C4-2B (cell line): ENCODE data around the gene LGR6.

Experiments
- ZFX ChIP-seq: fragments of 450-650 bp; IDR thresholded peaks from 2 replicates; pipeline ENCODE4 v1.6.1; 2017
- TF ChIP-seq, protein P1 (sequence below): fragments of 450-650 bp; conservative IDR thresholded peaks from 2 replicates; pipeline ENCODE4 v1.5.1; 2017; ENCODE audit warnings: mild to moderate bottlenecking

DNA sequence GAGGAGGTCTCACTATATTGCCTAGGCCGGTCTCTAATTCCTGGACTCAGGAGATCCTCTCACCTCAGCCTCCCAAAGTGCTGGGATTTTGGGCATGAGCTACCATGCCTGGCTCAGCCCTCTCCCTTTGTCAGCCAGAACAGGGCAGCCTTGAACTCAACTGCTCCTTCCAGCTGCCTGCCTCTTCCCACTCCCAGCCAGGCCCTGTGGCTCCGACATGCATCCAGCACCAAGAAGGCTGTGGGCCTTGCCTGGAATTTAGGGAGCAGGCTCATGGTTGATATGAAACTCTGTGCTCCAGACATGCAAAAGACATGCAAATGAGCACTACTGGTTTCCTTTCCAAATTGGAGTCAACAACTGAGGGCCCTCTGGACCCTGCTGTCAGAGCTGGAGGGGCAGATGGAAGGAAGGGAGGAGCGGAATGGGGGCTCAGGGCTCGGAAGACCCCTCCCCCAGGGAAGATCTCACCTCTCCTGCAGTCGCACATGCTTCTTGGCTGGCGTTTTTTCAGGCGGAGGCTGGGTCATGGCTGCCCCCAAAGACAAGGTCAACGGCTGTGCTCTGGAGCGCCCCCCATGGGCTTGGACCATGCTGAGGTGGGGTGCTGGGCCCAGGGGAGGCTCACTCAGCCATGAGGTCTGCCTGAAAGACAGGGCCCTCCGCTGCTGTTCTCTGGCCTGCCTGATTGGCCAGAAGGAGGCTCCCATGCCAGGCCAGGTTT is 34.6 kb upstream of the LGR6 start:
- TF ChIP-seq, protein P1, sequence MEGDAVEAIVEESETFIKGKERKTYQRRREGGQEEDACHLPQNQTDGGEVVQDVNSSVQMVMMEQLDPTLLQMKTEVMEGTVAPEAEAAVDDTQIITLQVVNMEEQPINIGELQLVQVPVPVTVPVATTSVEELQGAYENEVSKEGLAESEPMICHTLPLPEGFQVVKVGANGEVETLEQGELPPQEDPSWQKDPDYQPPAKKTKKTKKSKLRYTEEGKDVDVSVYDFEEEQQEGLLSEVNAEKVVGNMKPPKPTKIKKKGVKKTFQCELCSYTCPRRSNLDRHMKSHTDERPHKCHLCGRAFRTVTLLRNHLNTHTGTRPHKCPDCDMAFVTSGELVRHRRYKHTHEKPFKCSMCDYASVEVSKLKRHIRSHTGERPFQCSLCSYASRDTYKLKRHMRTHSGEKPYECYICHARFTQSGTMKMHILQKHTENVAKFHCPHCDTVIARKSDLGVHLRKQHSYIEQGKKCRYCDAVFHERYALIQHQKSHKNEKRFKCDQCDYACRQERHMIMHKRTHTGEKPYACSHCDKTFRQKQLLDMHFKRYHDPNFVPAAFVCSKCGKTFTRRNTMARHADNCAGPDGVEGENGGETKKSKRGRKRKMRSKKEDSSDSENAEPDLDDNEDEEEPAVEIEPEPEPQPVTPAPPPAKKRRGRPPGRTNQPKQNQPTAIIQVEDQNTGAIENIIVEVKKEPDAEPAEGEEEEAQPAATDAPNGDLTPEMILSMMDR, result no peak
- TF ChIP-seq ZFX, result no peak
